Embryonic facial prominence (tissue), 1 donor: ENCODE results near the gene PEBP1.

Experiments
- DNase-seq: peaks from one replicate; pipeline ENCODE4 v3.0.0-alpha.2; 2016; ENCODE audit errors: extremely low spot score

Gene PEBP1

DNA sequence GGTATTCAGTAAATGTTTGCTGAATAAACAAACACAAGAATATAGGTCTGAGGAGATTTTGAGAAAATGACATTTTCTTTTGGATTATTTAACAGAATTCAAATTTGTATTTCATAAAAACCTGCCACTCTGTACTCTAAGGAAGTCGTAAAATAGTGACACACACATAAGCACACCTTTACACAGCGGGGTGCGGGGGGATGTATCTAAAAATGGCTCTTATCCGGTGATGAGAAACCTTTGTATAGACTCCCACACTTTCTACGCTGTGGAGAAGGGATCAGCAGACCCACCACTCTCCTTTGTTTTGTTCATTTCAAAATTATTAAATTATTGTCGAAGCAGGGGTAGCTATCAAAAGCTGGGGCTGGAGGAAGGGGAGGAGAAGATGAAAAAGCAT, 58.0 kb downstream of the PEBP1 start:
- DNase-seq: no peak
